ENCODE results near the gene MFSD11.
"Not testable (repeated sequence)": the region's sequence is repeated elsewhere in the genome, so short reads cannot be mapped to it uniquely, and the experiment has no call there.

MFSD11 gene

GRCh38 chr17:76781056-76781982 is 43.4 kb downstream of the MFSD11 start:
- H3K4me3 ChIP-seq (ENCODE audit: insufficient read depth in 1 of 2, low read depth in 1 of 2, low read length in 2 of 2) = no peak overlapping the region
- no peaks in the 10 kb centered on the region for H3K27me3 ChIP-seq (ENCODE audit: control insufficient read depth in 1 of 2, insufficient read depth in 1 of 2, low read length in 2 of 2)
- H3K9ac ChIP-seq (ENCODE audit: low read length) = no peak overlapping the region
- H3K36me3 ChIP-seq (ENCODE audit: control insufficient read depth in 1 of 2, insufficient read depth in 2 of 2, low read depth in 1 of 2, low read length in 2 of 2) = peaks cover 25 to 50% of the 10 kb centered on the region in 2 experiments
- H3K79me1 ChIP-seq (replicated peaks; ENCODE audit: low read length, poor library complexity, severe bottlenecking) = no peaks in the 10 kb centered on the region
- no peaks in the 10 kb centered on the region for H3K9me3 ChIP-seq (ENCODE audit: control insufficient read depth, low read length)
- no peak overlapping the region for H4K91ac ChIP-seq (ENCODE audit: low read length)
- no peak overlapping the region for H2AFZ ChIP-seq (ENCODE audit: low read depth, low read length)
- H4K8ac ChIP-seq (ENCODE audit: low read length) = no peak overlapping the region
- WGBS = 88% methylated on average over 11 of the region's 12 CpGs
- no peak overlapping the region for H3K4me2 ChIP-seq (ENCODE audit: low read length, poor library complexity, severe bottlenecking)
- H2BK15ac ChIP-seq (ENCODE audit: low read depth, poor library complexity, severe bottlenecking) = no peak overlapping the region
- no peak overlapping the region for H3K14ac ChIP-seq (ENCODE audit: low read length in 2 of 2)
- no peaks in the 10 kb centered on the region for H3K4me1 ChIP-seq (ENCODE audit: control insufficient read depth, insufficient read depth, low read depth, low read length)
- H2BK12ac ChIP-seq (ENCODE audit: low read length in 2 of 2) = no peak overlapping the region
- H2BK5ac ChIP-seq (ENCODE audit: low read depth, low read length, poor library complexity, severe bottlenecking) = no peak overlapping the region
- no peak overlapping the region for H3K18ac ChIP-seq (ENCODE audit: low read depth in 1 of 2, low read length in 2 of 2)
- no peak for DNase-seq
- H2BK120ac ChIP-seq (ENCODE audit: low read depth, low read length) = no peak overlapping the region
- H3K27ac ChIP-seq (ENCODE audit: low read length, poor library complexity, severe bottlenecking) = no peak overlapping the region
- no peak overlapping the region for H3K4ac ChIP-seq (ENCODE audit: low read depth in 1 of 2, low read length in 2 of 2)
- H3K23ac ChIP-seq (ENCODE audit: low read length in 2 of 2) = no peak overlapping the region
- H2AK5ac ChIP-seq (ENCODE audit: low read length, severe bottlenecking) = no peak overlapping the region

- Histone ChIP-seq H3K4ac (ENCODE audit: low read depth in 1 of 2, low read length in 2 of 2) (no peak overlapping the region), H3K4me1 (ENCODE audit: control insufficient read depth, insufficient read depth, low read depth, low read length) (no peaks in the 10 kb centered on the region), H3K23ac (ENCODE audit: low read length in 2 of 2) (no peak overlapping the region), H3K9ac (ENCODE audit: low read length) (no peak overlapping the region), H3K36me3 (ENCODE audit: control insufficient read depth in 1 of 2, insufficient read depth in 2 of 2, low read depth in 1 of 2, low read length in 2 of 2) (peaks cover 15 to 42% of the 10 kb centered on the region in 2 experiments), H3K14ac (ENCODE audit: low read length in 2 of 2) (no peak overlapping the region), H2BK5ac (ENCODE audit: low read depth, low read length, poor library complexity, severe bottlenecking) (no peak overlapping the region), H3K27ac (ENCODE audit: low read length, poor library complexity, severe bottlenecking) (no peak overlapping the region), H2BK15ac (ENCODE audit: low read depth, poor library complexity, severe bottlenecking) (no peak overlapping the region), H3K27me3 (ENCODE audit: control insufficient read depth in 1 of 2, insufficient read depth in 1 of 2, low read length in 2 of 2) (no peaks in the 10 kb centered on the region), H2AFZ (ENCODE audit: low read depth, low read length) (no peak overlapping the region), H3K18ac (ENCODE audit: low read depth in 1 of 2, low read length in 2 of 2) (no peak overlapping the region), H2AK5ac (ENCODE audit: low read length, severe bottlenecking) (no peak overlapping the region), H2BK120ac (ENCODE audit: low read depth, low read length) (no peak overlapping the region), H2BK12ac (ENCODE audit: low read length in 2 of 2) (no peak overlapping the region), H3K79me1 (replicated peaks; ENCODE audit: low read length, poor library complexity, severe bottlenecking) (no peaks in the 10 kb centered on the region), H3K4me2 (ENCODE audit: low read length, poor library complexity, severe bottlenecking) (no peak overlapping the region), H4K8ac (ENCODE audit: low read length) (no peak overlapping the region), H3K9me3 (ENCODE audit: control insufficient read depth, low read length) (no peaks in the 10 kb centered on the region), H3K4me3 (ENCODE audit: insufficient read depth in 1 of 2, low read depth in 1 of 2, low read length in 2 of 2) (no peak overlapping the region), H4K91ac (ENCODE audit: low read length) (no peak overlapping the region)
- WGBS = 96% methylated on average over 3 of the region's 5 CpGs
- DNase-seq = no peak
Observed at GRCh38 chr17:76783146-76783545, 45.2 kb downstream of the MFSD11 start.

- Histone ChIP-seq H3K23ac (ENCODE audit: low read length in 2 of 2) (no peak overlapping the region), H3K4me1 (ENCODE audit: control insufficient read depth, insufficient read depth, low read depth, low read length) (no peaks in the 10 kb centered on the region), H3K18ac (ENCODE audit: low read depth in 1 of 2, low read length in 2 of 2) (no peak overlapping the region), H3K36me3 (ENCODE audit: control insufficient read depth in 1 of 2, insufficient read depth in 2 of 2, low read depth in 1 of 2, low read length in 2 of 2) (peaks cover 13 to 35% of the 10 kb centered on the region in 2 experiments), H3K79me1 (replicated peaks; ENCODE audit: low read length, poor library complexity, severe bottlenecking) (no peaks in the 10 kb centered on the region), H3K4me3 (ENCODE audit: insufficient read depth in 1 of 2, low read depth in 1 of 2, low read length in 2 of 2) (no peak overlapping the region), H2BK15ac (ENCODE audit: low read depth, poor library complexity, severe bottlenecking) (no peak overlapping the region), H4K91ac (ENCODE audit: low read length) (no peak overlapping the region), H2AFZ (ENCODE audit: low read depth, low read length) (no peak overlapping the region), H3K4ac (ENCODE audit: low read depth in 1 of 2, low read length in 2 of 2) (no peak overlapping the region), H3K4me2 (ENCODE audit: low read length, poor library complexity, severe bottlenecking) (no peak overlapping the region), H2BK12ac (ENCODE audit: low read length in 2 of 2) (no peak overlapping the region), H4K8ac (ENCODE audit: low read length) (no peak overlapping the region), H3K14ac (ENCODE audit: low read length in 2 of 2) (no peak overlapping the region), H2AK5ac (ENCODE audit: low read length, severe bottlenecking) (no peak overlapping the region), H2BK120ac (ENCODE audit: low read depth, low read length) (no peak overlapping the region), H3K27me3 (ENCODE audit: control insufficient read depth in 1 of 2, insufficient read depth in 1 of 2, low read length in 2 of 2) (no peaks in the 10 kb centered on the region), H3K9me3 (ENCODE audit: control insufficient read depth, low read length) (no peaks in the 10 kb centered on the region), H3K9ac (ENCODE audit: low read length) (no peak overlapping the region), H2BK5ac (ENCODE audit: low read depth, low read length, poor library complexity, severe bottlenecking) (no peak overlapping the region), H3K27ac (ENCODE audit: low read length, poor library complexity, severe bottlenecking) (no peak overlapping the region)
- WGBS = 85% methylated on average over 3 of the region's 3 CpGs
- DNase-seq = no peak
Observed at GRCh38 chr17:76784926-76785325, 47.0 kb downstream of the MFSD11 start.

GRCh38 chr17:76787866-76788265 is 49.9 kb downstream of the MFSD11 start:
- not testable (repeated sequence) for H4K91ac ChIP-seq (ENCODE audit: low read length); H3K9me3 ChIP-seq (ENCODE audit: control insufficient read depth, low read length); H3K9ac ChIP-seq (ENCODE audit: low read length); H3K4ac ChIP-seq (ENCODE audit: low read depth in 1 of 2, low read length in 2 of 2); H2BK120ac ChIP-seq (ENCODE audit: low read depth, low read length); H2AK5ac ChIP-seq (ENCODE audit: low read length, severe bottlenecking); H3K4me2 ChIP-seq (ENCODE audit: low read length, poor library complexity, severe bottlenecking); H2BK15ac ChIP-seq (ENCODE audit: low read depth, poor library complexity, severe bottlenecking); H2BK5ac ChIP-seq (ENCODE audit: low read depth, low read length, poor library complexity, severe bottlenecking); H3K4me1 ChIP-seq (ENCODE audit: control insufficient read depth, insufficient read depth, low read depth, low read length); H3K18ac ChIP-seq (ENCODE audit: low read depth in 1 of 2, low read length in 2 of 2); H3K79me1 ChIP-seq (replicated peaks; ENCODE audit: low read length, poor library complexity, severe bottlenecking); H3K27ac ChIP-seq (ENCODE audit: low read length, poor library complexity, severe bottlenecking); H2AFZ ChIP-seq (ENCODE audit: low read depth, low read length); H3K27me3 ChIP-seq (ENCODE audit: control insufficient read depth in 1 of 2, insufficient read depth in 1 of 2, low read length in 2 of 2); H2BK12ac ChIP-seq (ENCODE audit: low read length in 2 of 2); H3K23ac ChIP-seq (ENCODE audit: low read length in 2 of 2); H4K8ac ChIP-seq (ENCODE audit: low read length); H3K4me3 ChIP-seq (ENCODE audit: insufficient read depth in 1 of 2, low read depth in 1 of 2, low read length in 2 of 2); H3K14ac ChIP-seq (ENCODE audit: low read length in 2 of 2)
- DNase-seq = peak; percentile 19
- peaks cover 5 to 24% of the 10 kb centered on the region in 2 experiments for H3K36me3 ChIP-seq (ENCODE audit: control insufficient read depth in 1 of 2, insufficient read depth in 2 of 2, low read depth in 1 of 2, low read length in 2 of 2)
- WGBS = 100% methylated on average over 2 of the region's 2 CpGs
